H1 (cell line): ENCODE results near the gene TSGA10. TPM values are rescaled to one million over a fixed set of nuclear protein-coding genes. Genes with fewer than 3 reads are reported as not detected.

Source experiments
- CTCF ChIA-PET: fragments of 300-600 bp; sonication (Branson Sonifier 250); formaldehyde crosslinking; loops from one replicate; lab custom pipeline; 2021; ENCODE audit not compliant: partially characterized antibody; lab: Charles Lee
- POLR2A ChIA-PET: fragments of 300-600 bp; sonication (Branson Sonifier 250); formaldehyde crosslinking; loops from one replicate; lab custom pipeline; 2021; ENCODE audit warnings: inconsistent platforms; ENCODE audit not compliant: partially characterized antibody; lab: Charles Lee
- DNase-seq, 2 experiments: peaks; one replicate each; pipeline versions ENCODE4 v3.0.0 to v3.0.0-alpha.2; 2010 to 2022; ENCODE audit warnings: low spot score in 2 of 2, low read depth in 1 of 2, mixed read lengths in 1 of 2
- FAIRE-seq: peaks from 2 replicates; lab custom pipeline; 2011; peaks lifted over from hg19 to GRCh38; lab: Jason Lieb, UNC
- H2AFZ ChIP-seq: 2 replicates; pipeline ENCODE4 v1.8.1; 2012; ENCODE audit warnings: low read length, inconsistent platforms
- H2AK5ac ChIP-seq: 2 replicates; pipeline ENCODE4 v1.6.1; 2013; ENCODE audit warnings: low read depth, low read length
- H2BK120ac ChIP-seq: replicated peaks from 2 replicates; pipeline ENCODE3; 2013; ENCODE audit warnings: low read depth, low read length, inconsistent platforms
- H2BK12ac ChIP-seq: 2 replicates; pipeline ENCODE4 v1.6.1; 2013; ENCODE audit warnings: low read depth, low read length
- H2BK15ac ChIP-seq: 2 replicates; pipeline ENCODE4 v1.6.1; 2013; ENCODE audit warnings: low read length
- H2BK20ac ChIP-seq: 2 replicates; pipeline ENCODE4 v1.6.1; 2013; ENCODE audit warnings: low read length
- H2BK5ac ChIP-seq: 2 replicates; pipeline ENCODE4 v1.6.1; 2013; ENCODE audit warnings: low read depth, low read length
- H3K14ac ChIP-seq: 2 replicates; pipeline ENCODE4 v1.6.1; 2013; ENCODE audit warnings: inconsistent platforms; ENCODE audit not compliant: insufficient read length
- H3K18ac ChIP-seq: 2 replicates; pipeline ENCODE4 v1.6.1; 2013; ENCODE audit warnings: low read length; ENCODE audit errors: extremely low read depth
- H3K23ac ChIP-seq: 2 replicates; pipeline ENCODE4 v1.6.1; 2013; ENCODE audit warnings: inconsistent platforms; ENCODE audit not compliant: insufficient read length
- H3K23me2 ChIP-seq: 2 replicates; pipeline ENCODE4 v1.6.1; 2013; ENCODE audit warnings: low read depth, low read length
- H3K27ac ChIP-seq: 2 replicates; pipeline ENCODE4 v1.6.1; 2011; ENCODE audit warnings: low read depth, low read length, inconsistent platforms
- H3K27me3 ChIP-seq, 4 experiments: replicated peaks in 1 of 4; 1 replicate in 1 of 4; 2 replicates in 3 of 4; pipeline versions ENCODE4 v1.6.1 to v1.8.1; 2011 to 2013; ENCODE audit warnings: low read length in 3 of 4, mild to moderate bottlenecking in 3 of 4, inconsistent platforms in 2 of 4, mixed read lengths in 2 of 4, moderate library complexity in 1 of 4; ENCODE audit not compliant: control insufficient read depth in 3 of 4, insufficient read depth in 3 of 4; ENCODE audit errors: extremely low read depth in 1 of 4
- H3K36me3 ChIP-seq, 4 experiments: 2 replicates each; pipeline versions ENCODE4 v1.6.1 to v1.8.1; 2011 to 2013; ENCODE audit warnings: mild to moderate bottlenecking in 4 of 4, low read length in 3 of 4, moderate library complexity in 2 of 4, control low read depth in 1 of 4, inconsistent platforms in 1 of 4; ENCODE audit not compliant: insufficient read depth in 4 of 4, control insufficient read depth in 2 of 4
- H3K4ac ChIP-seq: replicated peaks from 2 replicates; pipeline ENCODE3; 2013; ENCODE audit warnings: low read length, low read depth, mixed read lengths, inconsistent platforms; ENCODE audit not compliant: insufficient read length
- H3K4me1 ChIP-seq, 4 experiments: replicated peaks in 1 of 4; 1 replicate in 1 of 4; 2 replicates in 3 of 4; pipeline versions ENCODE4 v1.6.1 to v1.8.1; 2011 to 2013; ENCODE audit warnings: low read length in 3 of 4, inconsistent platforms in 2 of 4, mixed read lengths in 1 of 4; ENCODE audit not compliant: insufficient read depth in 4 of 4, control insufficient read depth in 3 of 4
- H3K4me2 ChIP-seq, 2 experiments: 2 replicates each; pipeline versions ENCODE4 v1.6.1 to v1.8.1; 2011 to 2013; ENCODE audit warnings: low read depth in 2 of 2, low read length in 2 of 2, control low read depth in 1 of 2, inconsistent platforms in 1 of 2, mild to moderate bottlenecking in 1 of 2; ENCODE audit not compliant: insufficient read depth in 1 of 2
- H3K4me3 ChIP-seq, 4 experiments: fragments of 200-600, 300-600 bp in 1 of 4; sonication (generic), shearing (Covaris generic), sonication (Bioruptor Twin) in 1 of 4; 2 replicates each; pipeline versions ENCODE4 v1.5.1 to v1.8.1; 2011 to 2016; ENCODE audit warnings: low read length in 4 of 4, low read depth in 3 of 4, control low read depth in 2 of 4, inconsistent platforms in 2 of 4, mild to moderate bottlenecking in 2 of 4, mixed read lengths in 1 of 4, moderate library complexity in 1 of 4; ENCODE audit not compliant: insufficient read depth in 2 of 4; ENCODE audit errors: extremely low read depth in 1 of 4
- H3K56ac ChIP-seq: replicated peaks from 2 replicates; pipeline ENCODE3; 2013; ENCODE audit warnings: low read depth, mild to moderate bottlenecking, mixed read lengths, low read length, inconsistent platforms; ENCODE audit not compliant: insufficient read length
- H3K79me1 ChIP-seq: 2 replicates; pipeline ENCODE4 v1.6.1; 2013; ENCODE audit warnings: low read depth, low read length, control low read depth
- H3K79me2 ChIP-seq, 2 experiments: 2 replicates each; pipeline versions ENCODE4 v1.6.1 to v1.8.1; 2012 to 2013; ENCODE audit warnings: low read length in 2 of 2, mild to moderate bottlenecking in 2 of 2, inconsistent platforms in 1 of 2; ENCODE audit not compliant: insufficient read depth in 2 of 2, control insufficient read depth in 1 of 2
- H3K9ac ChIP-seq, 4 experiments: replicated peaks in 1 of 4; 1 replicate in 1 of 4; 2 replicates in 3 of 4; pipeline versions ENCODE4 v1.6.1 to v1.8.1; 2011 to 2013; ENCODE audit warnings: low read depth in 3 of 4, low read length in 3 of 4, control low read depth in 2 of 4, mild to moderate bottlenecking in 2 of 4, moderate library complexity in 2 of 4, inconsistent platforms in 1 of 4; ENCODE audit errors: extremely low read depth in 1 of 4
- H3K9me3 ChIP-seq, 2 experiments: 2 replicates each; pipeline versions ENCODE4 v1.6.1 to v1.8.1; 2012 to 2013; ENCODE audit warnings: mild to moderate bottlenecking in 2 of 2, moderate library complexity in 2 of 2, control low read depth in 1 of 2, inconsistent platforms in 1 of 2, low read depth in 1 of 2, low read length in 1 of 2, mixed read lengths in 1 of 2; ENCODE audit not compliant: insufficient read depth in 2 of 2
- H4K20me1 ChIP-seq, 2 experiments: replicated peaks in 1 of 2; 2 replicates each; pipeline versions ENCODE3 to v1.8.1; 2011 to 2013; ENCODE audit warnings: inconsistent platforms in 2 of 2, low read length in 2 of 2, mild to moderate bottlenecking in 1 of 2; ENCODE audit not compliant: insufficient read depth in 2 of 2, control insufficient read depth in 1 of 2
- H4K5ac ChIP-seq: 2 replicates; pipeline ENCODE4 v1.6.1; 2013; ENCODE audit warnings: low read length, low read depth, mixed read lengths, inconsistent platforms; ENCODE audit not compliant: insufficient read length
- H4K8ac ChIP-seq: 2 replicates; pipeline ENCODE4 v1.8.0; 2013; ENCODE audit warnings: mild to moderate bottlenecking, moderate library complexity, low read length, inconsistent platforms; ENCODE audit not compliant: insufficient read depth; ENCODE audit errors: extremely low read depth
- H4K91ac ChIP-seq: replicated peaks from 2 replicates; pipeline ENCODE3; 2013; ENCODE audit warnings: low read length, mixed read lengths, inconsistent platforms; ENCODE audit not compliant: insufficient read length
- CBX8 ChIP-seq: fragments of 300-800, 300-1000 bp; sonication (generic); IDR thresholded peaks from 2 replicates; pipeline ENCODE4 v1.7.1; 2016; ENCODE audit warnings: low read depth, low read length, borderline replicate concordance
- GABPA ChIP-seq: IDR thresholded peaks from 2 replicates; pipeline ENCODE4 v1.6.1; 2011; ENCODE audit warnings: mild to moderate bottlenecking, low read length, moderate library complexity, borderline replicate concordance; ENCODE audit not compliant: insufficient read depth
- MAFK ChIP-seq: IDR thresholded peaks from 2 replicates; pipeline ENCODE4 v1.6.1; 2012; ENCODE audit warnings: low read depth, mild to moderate bottlenecking, improper control_type of control experiment, low read length
- SIRT6 ChIP-seq: IDR thresholded peaks from one replicate; pipeline ENCODE4 v1.7.1; 2012; ENCODE audit warnings: low read length, inconsistent platforms
- SP2 ChIP-seq: IDR thresholded peaks from 2 replicates; pipeline ENCODE4 v1.6.1; 2012; ENCODE audit warnings: mild to moderate bottlenecking, low read length, inconsistent platforms
- SUZ12 ChIP-seq: fragments of 200-600 bp; sonication (generic); IDR thresholded peaks from 2 replicates; pipeline ENCODE4 v1.6.1; 2012; ENCODE audit warnings: mild to moderate bottlenecking, inconsistent platforms, low read length, moderate library complexity, mixed read lengths
- TAF1 ChIP-seq: IDR thresholded peaks from 2 replicates; pipeline ENCODE4 v1.6.1; 2011; ENCODE audit warnings: mild to moderate bottlenecking, low read depth, low read length
- TBP ChIP-seq: IDR thresholded peaks from 2 replicates; pipeline ENCODE4 v1.6.1; 2011; ENCODE audit warnings: low read depth, low read length, improper control_type of control experiment
- TCF12 ChIP-seq: IDR thresholded peaks from 2 replicates; pipeline ENCODE4 v1.6.1; 2011; ENCODE audit warnings: low read depth, mild to moderate bottlenecking, low read length
- WGBS, 2 experiments: shearing (Covaris generic) in 1 of 2; methylation state at CpG; one replicate each; pipeline versions ENCODE4 v1.1.6 to v1.1.7; 2013 to 2015; ENCODE audit warnings: low lambda C conversion rate in 2 of 2, mixed read lengths in 2 of 2, inconsistent platforms in 1 of 2, low coverage in 1 of 2, missing lambda C conversion rate in 1 of 2; ENCODE audit not compliant: insufficient replicate concordance in 2 of 2, insufficient coverage in 1 of 2, insufficient read length in 1 of 2; ENCODE audit errors: extremely low coverage in 1 of 2, missing lambda C conversion rate in 1 of 2; 5-methylcytosine and 5-hydroxymethylcytosine counted together
- polyA plus RNA-seq, 7 experiments: library from polyadenylated mRNA; depleted of rRNA in 3 of 7; stranded (reverse) in 5 of 7; unstranded in 2 of 7; fragments of >200 nt in 5 of 7; fragments of 200-250 nt in 2 of 7; gene quantifications; 1 replicate in 5 of 7; 2 replicates in 1 of 7; 4 replicates in 1 of 7; pipeline versions ENCODE4 v1.2.1 to v1.2.3, GENCODE V29; 2011 to 2013; ENCODE audit warnings: missing spikeins in 2 of 7, mixed read lengths in 2 of 7
- total RNA-seq: library from RNA; stranded (reverse); fragmentation: NEBNext Ultra II Directional; extraction: Animal tissue kit (Norgen Biotek cat#: 25700); gene quantifications from 2 replicates; pipeline ENCODE4 v1.2.1, GENCODE V29; 2021

Gene TSGA10
- total and polyA plus RNA-seq, 2 of the 8 experiments (the other 6 are each of a cell fraction or from before 2014, with no cell fraction given) = 2.2 to 7.4 TPM

- H2AFZ ChIP-seq = no peak overlapping the region
- TF ChIP-seq SIRT6 (no peak), MAFK (no peak), GABPA (no peak), CBX8 (no peak), TCF12 (no peak), SP2 (no peak), SUZ12 (no peak), TAF1 (no peak), TBP (no peak)
- TF ChIP-seq, all 59 proteins: peak for 0
- CTCF ChIA-PET = no interaction called here
- no peak overlapping the region for H3K9ac ChIP-seq
- no peak overlapping the region for H2AK5ac ChIP-seq
- no peak overlapping the region for H2BK120ac ChIP-seq
- no peak overlapping the region for H4K91ac ChIP-seq
- H3K23me2 ChIP-seq = no peaks in the 10 kb centered on the region
- no peaks in the 10 kb centered on the region for H3K79me2 ChIP-seq
- H3K27ac ChIP-seq = no peak overlapping the region
- H3K36me3 ChIP-seq = no peaks in the 10 kb centered on the region
- no peaks in the 10 kb centered on the region for H3K4me1 ChIP-seq
- H2BK12ac ChIP-seq = no peak overlapping the region
- no peak overlapping the region for H2BK15ac ChIP-seq
- no peak overlapping the region for H3K4ac ChIP-seq
- 83% methylated on average over 2 of the region's 2 CpGs; no CpG with 5 or more reads in 1 of the 2 experiments for WGBS, 2 experiments
- no peak for FAIRE-seq
- H3K4me3 ChIP-seq = no peak overlapping the region
- H3K9me3 ChIP-seq = peaks cover 0 to 7% of the 10 kb centered on the region in 2 experiments; a peak in 1 of 4 replicates
- H4K20me1 ChIP-seq = no peaks in the 10 kb centered on the region
- H3K56ac ChIP-seq = no peak overlapping the region
- H4K5ac ChIP-seq = no peak overlapping the region
- no peak overlapping the region for H4K8ac ChIP-seq
- no peak overlapping the region for H2BK20ac ChIP-seq
- H3K23ac ChIP-seq = no peak overlapping the region
- H3K27me3 ChIP-seq = no peaks in the 10 kb centered on the region
- H2BK5ac ChIP-seq = no peak overlapping the region
- H3K79me1 ChIP-seq = no peaks in the 10 kb centered on the region
- no peak for DNase-seq
- no peak overlapping the region for H3K18ac ChIP-seq
- no peak overlapping the region for H3K14ac ChIP-seq
- H3K4me2 ChIP-seq = no peak overlapping the region
- POLR2A ChIA-PET = no interaction called here
These were observed 168.7 kb downstream of the TSGA10 start for GRCh38 chr2:98985905-98986666.
